Endodermal cell (in vitro differentiated cells): Measurements from ENCODE around the gene MKX. TPM values are rescaled to one million over a fixed set of nuclear protein-coding genes. Genes with fewer than 3 reads are reported as not detected.

Experiments
- DNase-seq: peaks from one replicate; pipeline ENCODE4 v3.0.0-alpha.2; 2017
- H3K27ac ChIP-seq: 2 replicates; pipeline ENCODE4 v1.5.1; 2013; ENCODE audit warnings: mild to moderate bottlenecking, low read depth, low read length, moderate library complexity
- H3K27me3 ChIP-seq: 2 replicates; pipeline ENCODE4 v1.6.1; 2013; ENCODE audit warnings: mild to moderate bottlenecking, low read length, moderate library complexity; ENCODE audit not compliant: insufficient read depth, control insufficient read depth, poor library complexity, severe bottlenecking
- H3K36me3 ChIP-seq: 2 replicates; pipeline ENCODE4 v1.7.0; 2013; ENCODE audit warnings: mild to moderate bottlenecking, low read length, moderate library complexity; ENCODE audit not compliant: control insufficient read depth, insufficient read depth
- H3K4me1 ChIP-seq: one replicate; pipeline ENCODE4 v1.7.0; 2013; ENCODE audit warnings: low read length; ENCODE audit not compliant: control insufficient read depth, insufficient read depth
- H3K4me3 ChIP-seq: 2 replicates; pipeline ENCODE4 v1.5.1; 2013; ENCODE audit warnings: mild to moderate bottlenecking, low read length, moderate library complexity
- H3K9ac ChIP-seq: 2 replicates; pipeline ENCODE4 v1.6.1; 2013; ENCODE audit warnings: mild to moderate bottlenecking, low read length, moderate library complexity; ENCODE audit not compliant: poor library complexity, severe bottlenecking; ENCODE audit errors: extremely low read depth
- H3K9me3 ChIP-seq: 2 replicates; pipeline ENCODE4 v1.6.1; 2013; ENCODE audit warnings: mild to moderate bottlenecking, low read length, moderate library complexity; ENCODE audit not compliant: control insufficient read depth
- H3K27ac Mint-ChIP-seq: 2 replicates; pipeline ENCODE4 v1.8.0; 2020; ENCODE audit warnings: mixed read lengths
- H3K27me3 Mint-ChIP-seq: 2 replicates; pipeline ENCODE4 v1.8.0; 2021; ENCODE audit warnings: mild to moderate bottlenecking, mixed read lengths; ENCODE audit not compliant: insufficient read depth
- H3K36me3 Mint-ChIP-seq: 2 replicates; pipeline ENCODE4 v1.8.0; 2020; ENCODE audit warnings: low read depth, mixed read lengths
- H3K4me1 Mint-ChIP-seq: 2 replicates; pipeline ENCODE4 v1.8.0; 2020; ENCODE audit warnings: mixed read lengths
- H3K4me3 Mint-ChIP-seq: 2 replicates; pipeline ENCODE4 v1.8.0; 2020; ENCODE audit warnings: mild to moderate bottlenecking, moderate library complexity, mixed read lengths
- H3K9me3 Mint-ChIP-seq: 2 replicates; pipeline ENCODE4 v1.8.0; 2020; ENCODE audit warnings: mild to moderate bottlenecking, mixed read lengths
- WGBS, 2 experiments: methylation state at CpG; one replicate each; pipeline versions ENCODE4 v1.1.5 to v1.1.7; 2013; ENCODE audit warnings: missing lambda C conversion rate in 2 of 2, mixed read lengths in 1 of 2; ENCODE audit not compliant: insufficient coverage in 1 of 2, insufficient read length in 1 of 2; 5-methylcytosine and 5-hydroxymethylcytosine counted together
- total RNA-seq, 2 donors: library from RNA; stranded (reverse); fragmentation: NEBNext Ultra II Directional in 1 of 2; extraction: Animal tissue kit (Norgen Biotek cat#: 25700) in 1 of 2; gene quantifications; 2 replicates in 1 of 2; 3 replicates in 1 of 2; pipeline ENCODE4 v1.2.1, GENCODE V29; 2021
- TF ChIP-seq, protein P1 (sequence below): fragments of 200-600 bp; sonication (generic); conservative IDR thresholded peaks from 2 replicates; pipeline ENCODE4 v1.5.0; 2021; ENCODE audit warnings: antibody characterized with exemption, mild to moderate bottlenecking

The MKX gene
- total RNA-seq, 2 donors from 2014 or later: 0.29 to 0.55 TPM

DNA sequence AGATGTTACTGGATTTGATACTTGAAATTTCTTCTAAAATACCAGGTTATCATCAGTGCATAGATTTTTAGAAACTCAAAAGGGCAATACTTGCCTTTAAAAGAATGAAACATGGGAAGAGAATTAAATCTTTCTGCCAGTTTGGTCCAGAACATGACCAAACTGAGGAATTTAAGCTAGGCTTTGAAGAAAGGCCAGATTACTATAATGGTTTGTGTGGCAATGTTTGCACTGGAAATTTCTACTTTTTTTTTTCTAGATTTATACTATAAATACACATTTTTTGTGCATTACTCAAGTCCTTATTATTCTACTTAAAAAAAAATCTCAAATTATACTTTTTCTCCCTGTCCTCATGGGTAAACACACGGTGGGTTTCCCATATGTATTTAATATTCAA, 9.2 kb downstream of the MKX start:
- H3K9me3 ChIP-seq: no peaks in the 10 kb centered on the region
- H3K27me3 ChIP-seq: peaks cover 35% of the 10 kb centered on the region
- no peak for DNase-seq
- H3K27ac Mint-ChIP-seq: no peak overlapping the region
- TF ChIP-seq, protein P1, sequence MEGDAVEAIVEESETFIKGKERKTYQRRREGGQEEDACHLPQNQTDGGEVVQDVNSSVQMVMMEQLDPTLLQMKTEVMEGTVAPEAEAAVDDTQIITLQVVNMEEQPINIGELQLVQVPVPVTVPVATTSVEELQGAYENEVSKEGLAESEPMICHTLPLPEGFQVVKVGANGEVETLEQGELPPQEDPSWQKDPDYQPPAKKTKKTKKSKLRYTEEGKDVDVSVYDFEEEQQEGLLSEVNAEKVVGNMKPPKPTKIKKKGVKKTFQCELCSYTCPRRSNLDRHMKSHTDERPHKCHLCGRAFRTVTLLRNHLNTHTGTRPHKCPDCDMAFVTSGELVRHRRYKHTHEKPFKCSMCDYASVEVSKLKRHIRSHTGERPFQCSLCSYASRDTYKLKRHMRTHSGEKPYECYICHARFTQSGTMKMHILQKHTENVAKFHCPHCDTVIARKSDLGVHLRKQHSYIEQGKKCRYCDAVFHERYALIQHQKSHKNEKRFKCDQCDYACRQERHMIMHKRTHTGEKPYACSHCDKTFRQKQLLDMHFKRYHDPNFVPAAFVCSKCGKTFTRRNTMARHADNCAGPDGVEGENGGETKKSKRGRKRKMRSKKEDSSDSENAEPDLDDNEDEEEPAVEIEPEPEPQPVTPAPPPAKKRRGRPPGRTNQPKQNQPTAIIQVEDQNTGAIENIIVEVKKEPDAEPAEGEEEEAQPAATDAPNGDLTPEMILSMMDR: no peak
- peaks cover under 1% of the 10 kb centered on the region for H3K4me1 Mint-ChIP-seq
- no peak overlapping the region for H3K9ac ChIP-seq
- no peak overlapping the region for H3K4me3 ChIP-seq
- no CpG with 5 or more reads among the region's 1 CpG for WGBS, 2 experiments
- H3K27ac ChIP-seq: no peak overlapping the region
- no peaks in the 10 kb centered on the region for H3K36me3 Mint-ChIP-seq
- no peaks in the 10 kb centered on the region for H3K9me3 Mint-ChIP-seq
- H3K4me1 ChIP-seq: no peaks in the 10 kb centered on the region
- peaks cover 29% of the 10 kb centered on the region for H3K27me3 Mint-ChIP-seq
- H3K36me3 ChIP-seq: no peaks in the 10 kb centered on the region
- no peak overlapping the region for H3K4me3 Mint-ChIP-seq

DNA sequence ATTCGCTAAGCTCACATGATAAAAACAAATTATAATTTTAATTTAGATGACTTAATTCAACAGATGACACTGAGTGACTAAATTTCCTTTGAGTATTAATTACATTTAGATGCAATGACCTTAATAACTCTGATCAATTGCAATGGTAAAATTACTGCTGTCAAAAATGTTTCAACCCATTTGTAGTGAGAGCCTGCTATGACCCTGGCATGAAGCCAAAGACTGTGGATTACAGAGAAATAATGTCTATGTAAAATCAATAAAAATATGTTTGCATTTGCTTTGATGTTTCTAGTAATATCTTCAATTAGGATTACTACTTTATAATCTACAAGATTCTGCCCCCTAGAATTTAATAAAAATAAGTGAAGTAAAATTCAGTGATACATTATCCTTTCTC, 15.6 kb downstream of the MKX start:
- Mint-ChIP-seq H3K27ac (no peak overlapping the region), H3K4me3 (no peak overlapping the region), H3K27me3 (peaks cover 4% of the 10 kb centered on the region), H3K4me1 (no peaks in the 10 kb centered on the region), H3K9me3 (no peaks in the 10 kb centered on the region), H3K36me3 (no peaks in the 10 kb centered on the region)
- H3K36me3 ChIP-seq: no peaks in the 10 kb centered on the region
- H3K4me3 ChIP-seq: no peak overlapping the region
- H3K27me3 ChIP-seq: no peaks in the 10 kb centered on the region
- TF ChIP-seq, protein P1: no peak
- no peak overlapping the region for H3K9ac ChIP-seq
- H3K9me3 ChIP-seq: no peaks in the 10 kb centered on the region
- 100% methylated on average over 1 of the region's 1 CpG; no CpG with 5 or more reads in 1 of the 2 experiments for WGBS, 2 experiments
- no peaks in the 10 kb centered on the region for H3K4me1 ChIP-seq
- no peak for DNase-seq
- no peak overlapping the region for H3K27ac ChIP-seq

DNA sequence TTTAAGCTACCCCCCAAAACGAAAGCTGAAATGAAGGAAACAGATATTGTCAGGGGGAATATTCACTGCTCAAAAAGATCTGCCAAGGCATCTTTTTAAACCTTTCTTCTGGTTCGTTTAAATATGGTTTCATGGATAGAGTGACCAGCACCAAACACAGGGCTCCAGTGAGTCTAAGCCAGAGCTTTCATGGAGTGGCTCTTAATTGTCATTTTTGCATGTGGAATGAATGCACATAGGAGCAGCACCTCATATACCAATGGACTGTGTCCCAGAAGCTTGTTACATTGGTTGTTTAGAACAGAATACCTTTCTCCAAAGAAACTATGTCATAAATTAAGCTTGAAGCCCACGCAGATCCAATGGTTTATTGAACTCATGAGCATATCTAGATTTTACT, 17.3 kb downstream of the MKX start:
- no peaks in the 10 kb centered on the region for H3K4me1 Mint-ChIP-seq
- no peaks in the 10 kb centered on the region for H3K27me3 ChIP-seq
- no peak for DNase-seq
- no peak overlapping the region for H3K27ac Mint-ChIP-seq
- 81 to 82% methylated on average over 2 to 3 of the region's 3 CpGs for WGBS, 2 experiments
- TF ChIP-seq, protein P1: no peak
- H3K9me3 ChIP-seq: no peaks in the 10 kb centered on the region
- H3K9ac ChIP-seq: no peak overlapping the region
- no peaks in the 10 kb centered on the region for H3K36me3 Mint-ChIP-seq
- H3K27ac ChIP-seq: no peak overlapping the region
- H3K9me3 Mint-ChIP-seq: no peaks in the 10 kb centered on the region
- H3K27me3 Mint-ChIP-seq: no peaks in the 10 kb centered on the region
- no peak overlapping the region for H3K4me3 Mint-ChIP-seq
- H3K4me3 ChIP-seq: no peak overlapping the region
- no peaks in the 10 kb centered on the region for H3K36me3 ChIP-seq
- no peaks in the 10 kb centered on the region for H3K4me1 ChIP-seq
